ENCODE data around the gene ZNF135. TPM values are rescaled to one million over a fixed set of nuclear protein-coding genes. Genes with fewer than 3 reads are reported as not detected.

ZNF135 gene
- total RNA-seq, result 3.9 and 4.3 TPM in 2 replicates

DNA sequence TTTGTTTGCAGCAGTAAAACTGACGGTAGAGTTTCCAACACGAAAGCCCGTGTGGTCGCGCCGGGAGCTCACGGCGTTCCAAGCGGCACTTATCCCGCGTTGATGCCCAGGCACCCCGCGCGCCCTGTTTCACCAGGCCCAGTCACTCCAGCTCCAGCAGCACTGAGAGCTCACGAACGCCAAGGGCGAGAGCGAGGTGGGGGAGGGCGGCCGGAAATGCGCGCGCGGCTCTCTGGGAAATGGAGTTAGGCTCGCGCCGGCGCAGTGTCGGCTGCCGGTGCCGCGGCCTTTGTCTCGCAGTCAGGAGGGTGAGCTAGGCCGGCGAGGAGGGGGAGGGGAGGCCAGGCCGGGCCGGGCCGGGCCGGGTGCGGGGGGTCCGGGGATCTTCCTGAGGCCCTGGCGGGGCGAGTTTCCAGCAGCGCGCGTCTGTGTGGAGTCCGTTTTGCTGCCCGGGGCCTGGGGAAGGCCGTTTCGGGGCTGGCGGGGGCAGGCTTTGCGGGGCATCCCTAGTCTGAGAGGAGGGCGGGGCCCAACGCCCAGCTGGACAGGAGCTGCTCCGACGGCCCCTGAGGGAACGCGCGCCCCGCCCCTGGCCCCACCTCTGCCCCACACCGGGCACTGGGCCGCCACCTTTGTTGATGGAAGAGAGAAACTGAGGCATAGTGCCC is at the start of gene ZNF135:
Gene ZNF135 (plus strand): TSS at position 280 of the 668 bp plus-strand sequence. CDS start 721 bp downstream, outside the sequence.

DNA sequence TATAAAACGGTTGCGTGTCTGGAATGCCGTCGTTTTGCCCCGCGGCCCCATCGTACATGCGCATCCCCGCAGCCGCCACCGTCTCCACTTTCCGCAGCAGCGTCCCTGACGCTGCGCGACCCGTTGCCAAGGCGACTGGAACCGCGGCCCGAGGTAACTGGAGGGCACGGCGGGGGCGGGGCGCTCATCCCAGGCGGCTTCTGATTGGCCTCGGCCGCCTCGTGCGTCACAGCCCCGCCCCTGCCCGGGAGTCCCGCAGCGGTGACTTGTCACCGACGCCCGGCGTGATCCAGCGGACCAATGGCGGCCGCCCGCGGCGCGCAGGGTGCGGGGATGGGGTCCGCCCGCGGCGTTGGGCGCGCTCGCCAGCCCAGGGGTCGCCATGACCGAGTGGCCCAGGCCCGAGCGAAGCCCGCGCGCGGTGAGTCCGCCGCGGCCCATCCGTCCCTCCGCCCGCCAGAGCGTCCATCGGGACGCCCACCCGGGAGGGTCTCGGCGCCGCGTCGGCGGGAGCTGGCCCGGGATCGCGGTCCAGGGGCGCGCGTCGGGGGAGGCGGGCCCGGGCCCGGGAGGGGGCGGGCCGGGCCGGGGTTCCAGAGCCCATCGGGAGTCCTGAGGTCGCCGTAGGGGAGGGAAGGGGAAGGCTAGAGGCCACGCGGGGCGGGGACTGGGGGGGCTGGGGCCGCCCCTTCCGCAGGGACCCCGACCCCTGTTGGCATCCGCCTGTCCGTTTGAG is 25.2 kb upstream of the ZNF135 start, which contains the start of gene ZSCAN1:
Gene ZSCAN1 (plus strand): TSS at position 285 of the 736 bp plus-strand sequence. CDS start 3,812 bp downstream, outside the sequence.

DNA sequence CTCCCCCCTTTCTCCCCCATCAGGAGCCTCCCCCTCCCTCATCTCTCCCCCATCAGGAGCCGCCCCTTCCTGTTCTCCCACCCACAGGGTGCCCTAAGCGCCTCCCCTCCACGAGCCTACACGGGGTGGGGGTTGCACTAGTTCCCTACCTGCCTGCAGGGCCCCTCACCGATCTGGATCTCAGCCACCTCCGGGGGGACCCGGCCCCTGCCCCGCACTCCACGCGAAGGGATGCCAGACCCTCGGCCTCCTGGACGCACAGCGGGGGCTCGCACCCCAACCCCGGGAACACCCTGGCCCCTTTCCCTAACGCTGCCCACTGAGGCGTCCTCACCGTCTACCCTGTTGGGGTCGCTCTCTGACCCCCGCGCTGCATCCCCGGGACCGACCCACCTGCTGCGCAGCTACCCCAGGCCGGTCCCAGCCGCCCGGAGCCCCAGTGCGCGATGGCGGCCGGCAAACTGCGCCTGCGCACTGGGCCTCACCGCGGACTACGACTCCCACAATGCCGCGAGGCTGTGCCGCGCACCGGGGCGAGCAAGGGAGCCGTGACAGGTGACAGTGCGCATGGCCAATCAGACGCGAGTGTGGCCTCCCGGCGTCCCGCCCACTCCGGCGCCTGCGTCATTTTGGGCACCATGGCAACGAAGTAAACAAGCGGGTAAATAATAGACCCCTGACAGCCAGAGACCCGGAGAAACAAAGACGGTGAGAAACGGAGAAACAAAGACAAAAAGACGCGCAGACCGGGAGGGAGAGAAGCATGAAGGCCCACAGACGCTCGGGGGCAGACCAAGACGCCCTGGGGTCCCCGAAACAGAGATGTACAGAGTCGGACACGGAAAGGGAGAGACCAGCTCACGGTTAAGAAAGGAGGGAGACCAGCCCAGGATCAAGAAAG is 38.9 kb downstream of the ZNF135 start, which contains the start of gene ZSCAN18:
Gene ZSCAN18 (minus strand): TSS at position 451 of the 901 bp plus-strand sequence. CDS start 7,964 bp downstream, outside the sequence.

Other genes starting within 250 kb of the ZNF135 start
- gene ZNF552, start 244.4 kb upstream of the ZNF135 start, total RNA-seq, result 6.1 and 11.9 TPM in 2 replicates
- 26.7 and 31.7 TPM in 2 replicates for gene ZNF587B, start 229.0 kb upstream of the ZNF135 start, total RNA-seq
- 48.7 and 61.1 TPM in 2 replicates for gene ZNF587, start 209.4 kb upstream of the ZNF135 start, total RNA-seq
- 4.5 and 7.2 TPM in 2 replicates for gene ZNF814, start 170.2 kb upstream of the ZNF135 start, total RNA-seq
- 23.2 and 23.4 TPM in 2 replicates for gene ZNF417, start 142.7 kb upstream of the ZNF135 start, total RNA-seq
- gene ZNF418, start 123.9 kb upstream of the ZNF135 start, total RNA-seq, result 5.9 and 6.4 TPM in 2 replicates
- gene ZNF256, start 111.6 kb upstream of the ZNF135 start, total RNA-seq, result 3.3 and 3.6 TPM in 2 replicates
- gene C19orf18, start 84.7 kb upstream of the ZNF135 start, total RNA-seq, result not detected in 2 replicates
- 14.3 and 14.9 TPM in 2 replicates for gene ZNF606, start 56.5 kb upstream of the ZNF135 start, total RNA-seq
- not detected in 2 replicates for gene ZSCAN1, start 25.3 kb upstream of the ZNF135 start, total RNA-seq
- 40.7 and 51.3 TPM in 2 replicates for gene ZSCAN18, start 38.9 kb downstream of the ZNF135 start, total RNA-seq
- 13.4 and 17.0 TPM in 2 replicates for gene ZNF329, start 91.5 kb downstream of the ZNF135 start, total RNA-seq
- gene ZNF274, start 123.8 kb downstream of the ZNF135 start, total RNA-seq, result 11.0 and 23.3 TPM in 2 replicates
- gene ZNF544, start 169.6 kb downstream of the ZNF135 start, total RNA-seq, result 40.0 and 45.7 TPM in 2 replicates
- gene ZNF8, start 219.7 kb downstream of the ZNF135 start, total RNA-seq, result 4.2 and 6.8 TPM in 2 replicates
- 26.5 and 35.3 TPM in 2 replicates for gene ERVK3-1, start 246.1 kb downstream of the ZNF135 start, total RNA-seq